Measurements from ENCODE around the gene KCND2. TPM values are rescaled to one million over a fixed set of nuclear protein-coding genes. Genes with fewer than 3 reads are reported as not detected.

Gene KCND2
- total and polyA plus RNA-seq, 2 donors: 0.20 to 5.9 TPM

GRCh38 chr7:120456699-120457098 is 183.7 kb downstream of the KCND2 start:
- WGBS: 90% methylated on average over 1 of the region's 1 CpG
- Histone ChIP-seq H3K4me1 (ENCODE audit: insufficient read depth) (no peaks in the 10 kb centered on the region), H3K36me3 (ENCODE audit: insufficient read depth) (no peaks in the 10 kb centered on the region), H3K4me3 (ENCODE audit: low read depth, low read length) (no peak overlapping the region), H3K27ac (ENCODE audit: low read depth) (no peak overlapping the region)
- no peak for DNase-seq (ENCODE audit: extremely low spot score)

GRCh38 chr7:120460949-120461348 is 188.0 kb downstream of the KCND2 start:
- no peaks in the 10 kb centered on the region for H3K36me3 ChIP-seq (ENCODE audit: insufficient read depth)
- DNase-seq (ENCODE audit: extremely low spot score): no peak
- no peak overlapping the region for H3K27ac ChIP-seq (ENCODE audit: low read depth)
- no peaks in the 10 kb centered on the region for H3K4me1 ChIP-seq (ENCODE audit: insufficient read depth)
- 59% methylated on average over 2 of the region's 2 CpGs for WGBS
- no peak overlapping the region for H3K4me3 ChIP-seq (ENCODE audit: low read depth, low read length)

GRCh38 chr7:120462991-120463390 is 190.0 kb downstream of the KCND2 start:
- Histone ChIP-seq H3K4me3 (ENCODE audit: low read depth, low read length) (no peak overlapping the region), H3K27ac (ENCODE audit: low read depth) (no peak overlapping the region), H3K4me1 (ENCODE audit: insufficient read depth) (no peaks in the 10 kb centered on the region), H3K36me3 (ENCODE audit: insufficient read depth) (no peaks in the 10 kb centered on the region)
- 88% methylated on average over 2 of the region's 2 CpGs for WGBS
- no peak for DNase-seq (ENCODE audit: extremely low spot score)

GRCh38 chr7:120464104-120464503 is 191.1 kb downstream of the KCND2 start:
- DNase-seq (ENCODE audit: extremely low spot score): no peak
- no peak overlapping the region for H3K27ac ChIP-seq (ENCODE audit: low read depth)
- 89% methylated on average over 4 of the region's 4 CpGs for WGBS
- H3K4me3 ChIP-seq (ENCODE audit: low read depth, low read length): no peak overlapping the region
- no peaks in the 10 kb centered on the region for H3K4me1 ChIP-seq (ENCODE audit: insufficient read depth)
- no peaks in the 10 kb centered on the region for H3K36me3 ChIP-seq (ENCODE audit: insufficient read depth)

GRCh38 chr7:120467676-120468075 is 194.7 kb downstream of the KCND2 start:
- no peak for DNase-seq (ENCODE audit: extremely low spot score)
- Histone ChIP-seq H3K4me1 (ENCODE audit: insufficient read depth) (no peaks in the 10 kb centered on the region), H3K36me3 (ENCODE audit: insufficient read depth) (no peaks in the 10 kb centered on the region), H3K27ac (ENCODE audit: low read depth) (no peak overlapping the region), H3K4me3 (ENCODE audit: low read depth, low read length) (no peak overlapping the region)
- 75% methylated on average over 3 of the region's 3 CpGs for WGBS

- H3K4me1 ChIP-seq (ENCODE audit: insufficient read depth): no peaks in the 10 kb centered on the region
- no peaks in the 10 kb centered on the region for H3K36me3 ChIP-seq (ENCODE audit: insufficient read depth)
- 58% methylated on average over 3 of the region's 3 CpGs for WGBS
- no peak for DNase-seq (ENCODE audit: extremely low spot score)
- no peak overlapping the region for H3K27ac ChIP-seq (ENCODE audit: low read depth)
- no peak overlapping the region for H3K4me3 ChIP-seq (ENCODE audit: low read depth, low read length)
These were observed 195.6 kb downstream of the KCND2 start for GRCh38 chr7:120468611-120469010.

- 95% methylated on average over 3 of the region's 3 CpGs for WGBS
- Histone ChIP-seq H3K27ac (ENCODE audit: low read depth) (no peak overlapping the region), H3K4me1 (ENCODE audit: insufficient read depth) (no peaks in the 10 kb centered on the region), H3K4me3 (ENCODE audit: low read depth, low read length) (no peak overlapping the region), H3K36me3 (ENCODE audit: insufficient read depth) (no peaks in the 10 kb centered on the region)
- no peak for DNase-seq (ENCODE audit: extremely low spot score)
These were observed 199.9 kb downstream of the KCND2 start for GRCh38 chr7:120472892-120473291.

- Histone ChIP-seq H3K27ac (ENCODE audit: low read depth) (no peak overlapping the region), H3K4me1 (ENCODE audit: insufficient read depth) (no peaks in the 10 kb centered on the region), H3K36me3 (ENCODE audit: insufficient read depth) (no peaks in the 10 kb centered on the region), H3K4me3 (ENCODE audit: low read depth, low read length) (no peak overlapping the region)
- 87% methylated on average over 5 of the region's 5 CpGs for WGBS
- no peak for DNase-seq (ENCODE audit: extremely low spot score)
These were observed 200.4 kb downstream of the KCND2 start for GRCh38 chr7:120473352-120473751.

GRCh38 chr7:120475994-120476393 is 203.0 kb downstream of the KCND2 start:
- DNase-seq (ENCODE audit: extremely low spot score): no peak
- Histone ChIP-seq H3K27ac (ENCODE audit: low read depth) (no peak overlapping the region), H3K36me3 (ENCODE audit: insufficient read depth) (no peaks in the 10 kb centered on the region), H3K4me3 (ENCODE audit: low read depth, low read length) (no peak overlapping the region), H3K4me1 (ENCODE audit: insufficient read depth) (no peaks in the 10 kb centered on the region)

GRCh38 chr7:120480472-120480871 is 207.5 kb downstream of the KCND2 start:
- Histone ChIP-seq H3K4me3 (ENCODE audit: low read depth, low read length) (no peak overlapping the region), H3K36me3 (ENCODE audit: insufficient read depth) (no peaks in the 10 kb centered on the region), H3K27ac (ENCODE audit: low read depth) (no peak overlapping the region), H3K4me1 (ENCODE audit: insufficient read depth) (no peaks in the 10 kb centered on the region)
- DNase-seq (ENCODE audit: extremely low spot score): no peak
- WGBS: 86% methylated on average over 2 of the region's 2 CpGs

- 95% methylated on average over 5 of the region's 5 CpGs for WGBS
- Histone ChIP-seq H3K36me3 (ENCODE audit: insufficient read depth) (no peaks in the 10 kb centered on the region), H3K4me3 (ENCODE audit: low read depth, low read length) (no peak overlapping the region), H3K4me1 (ENCODE audit: insufficient read depth) (no peaks in the 10 kb centered on the region), H3K27ac (ENCODE audit: low read depth) (no peak overlapping the region)
- no peak for DNase-seq (ENCODE audit: extremely low spot score)
These were observed 208.0 kb downstream of the KCND2 start for GRCh38 chr7:120480930-120481329.

- no peak for DNase-seq (ENCODE audit: extremely low spot score)
- Histone ChIP-seq H3K36me3 (ENCODE audit: insufficient read depth) (no peaks in the 10 kb centered on the region), H3K4me1 (ENCODE audit: insufficient read depth) (no peaks in the 10 kb centered on the region), H3K27ac (ENCODE audit: low read depth) (no peak overlapping the region), H3K4me3 (ENCODE audit: low read depth, low read length) (no peak overlapping the region)
- WGBS: 63% methylated on average over 1 of the region's 1 CpG
These were observed 213.2 kb downstream of the KCND2 start for GRCh38 chr7:120486164-120486563.

GRCh38 chr7:120502132-120502531 is 229.2 kb downstream of the KCND2 start:
- Histone ChIP-seq H3K36me3 (ENCODE audit: insufficient read depth) (no peaks in the 10 kb centered on the region), H3K4me3 (ENCODE audit: low read depth, low read length) (no peak overlapping the region), H3K4me1 (ENCODE audit: insufficient read depth) (no peaks in the 10 kb centered on the region), H3K27ac (ENCODE audit: low read depth) (no peak overlapping the region)
- DNase-seq (ENCODE audit: extremely low spot score): no peak
- WGBS: 26% methylated on average over 1 of the region's 1 CpG

- no peaks in the 10 kb centered on the region for H3K4me1 ChIP-seq (ENCODE audit: insufficient read depth)
- 87% methylated on average over 1 of the region's 1 CpG for WGBS
- no peak for DNase-seq (ENCODE audit: extremely low spot score)
- H3K27ac ChIP-seq (ENCODE audit: low read depth): no peak overlapping the region
- no peaks in the 10 kb centered on the region for H3K36me3 ChIP-seq (ENCODE audit: insufficient read depth)
- no peak overlapping the region for H3K4me3 ChIP-seq (ENCODE audit: low read depth, low read length)
These were observed 229.8 kb downstream of the KCND2 start for GRCh38 chr7:120502825-120503224.

- H3K36me3 ChIP-seq (ENCODE audit: insufficient read depth): no peaks in the 10 kb centered on the region
- H3K27ac ChIP-seq (ENCODE audit: low read depth): no peak overlapping the region
- no peaks in the 10 kb centered on the region for H3K4me1 ChIP-seq (ENCODE audit: insufficient read depth)
- no peak for DNase-seq (ENCODE audit: extremely low spot score)
- H3K4me3 ChIP-seq (ENCODE audit: low read depth, low read length): no peak overlapping the region
These were observed 231.4 kb downstream of the KCND2 start for GRCh38 chr7:120504386-120504785.

Data from urinary bladder (tissue), 4 donors.